ENCODE results near the gene LRRC51. TPM values are rescaled to one million over a fixed set of nuclear protein-coding genes. Genes with fewer than 3 reads are reported as not detected.
A peak's percentile ranks its signal among the peaks of the same experiment; 100 is the strongest.

LRRC51 gene
- total RNA-seq, 4 donors from 2014 or later, result 5.1 to 77.4 (median 6.7) TPM

- no peak for TF ChIP-seq POLR2A (IDR thresholded peaks at IDR 0.05)
- TF ChIP-seq EP300 (IDR thresholded peaks at IDR 0.05; ENCODE audit: low read depth), result no peak
- TF ChIP-seq POLR2AphosphoS5 (IDR thresholded peaks at IDR 0.05), result no peak
- TF ChIP-seq CTCF (IDR thresholded peaks at IDR 0.05), result no peak
- in situ Hi-C loops (cut with MboI; ENCODE audit: low pct_ligation_motif_present in 1 of 4, low pct_unique_long_range_greater_than_20kb in 1 of 4, low sequenced_read_pairs in 3 of 4), result no loop called here
- H3K4me3 ChIP-seq, result no peak overlapping the region
- intact Hi-C loops (cut with DNase I; ENCODE audit: low total_unique reads), result no loop called here
- no peak for DNase-seq
- no peaks in the 10 kb centered on the region for H3K9me3 ChIP-seq
- 86% methylated on average over 3 of the region's 3 CpGs; no CpG with 5 or more reads in 1 of the 2 donors for WGBS, 2 donors (ENCODE audit: low coverage in 1 of 2)
- peaks cover 0 to 10% (median 5%) of the 10 kb centered on the region in 4 donors for H3K4me1 ChIP-seq
- H3K27me3 ChIP-seq, result no peaks in the 10 kb centered on the region
- H3K36me3 ChIP-seq, result peaks cover 0 to 8% (median 0%) of the 10 kb centered on the region in 4 donors
- no peak overlapping the region for H3K27ac ChIP-seq
These were observed 31.7 kb upstream of the LRRC51 start for GRCh38 chr11:72048766-72049460.

GRCh38 chr11:72058416-72059034 is 22.1 kb upstream of the LRRC51 start:
- TF ChIP-seq EP300 (IDR thresholded peaks at IDR 0.05; ENCODE audit: low read depth) (no peak), POLR2AphosphoS5 (IDR thresholded peaks at IDR 0.05) (no peak), POLR2A (IDR thresholded peaks at IDR 0.05) (no peak), CTCF (IDR thresholded peaks at IDR 0.05) (no peak)
- Histone ChIP-seq H3K27me3 (no peaks in the 10 kb centered on the region), H3K4me1 (no peaks in the 10 kb centered on the region), H3K4me3 (no peak overlapping the region), H3K36me3 (no peaks in the 10 kb centered on the region), H3K27ac (no peak overlapping the region), H3K9me3 (no peaks in the 10 kb centered on the region)
- 79 to 80% methylated on average over 3 of the region's 3 CpGs for whole genome bisulfite sequencing, 2 donors (ENCODE audit: low coverage in 1 of 2)
- in situ Hi-C loops (cut with MboI; ENCODE audit: low pct_ligation_motif_present in 1 of 4, low pct_unique_long_range_greater_than_20kb in 1 of 4, low sequenced_read_pairs in 3 of 4), result no loop called here
- intact Hi-C loops (cut with DNase I; ENCODE audit: low total_unique reads), result no loop called here
- no peak for DNase-seq

- H3K4me1 ChIP-seq, result peaks cover 6 to 8% (median 7%) of the 10 kb centered on the region in 4 donors
- H3K4me3 ChIP-seq, result no peak overlapping the region
- no peaks in the 10 kb centered on the region for H3K27me3 ChIP-seq
- no peak for TF ChIP-seq POLR2A (IDR thresholded peaks at IDR 0.05)
- no peak for TF ChIP-seq CTCF (IDR thresholded peaks at IDR 0.05)
- intact Hi-C loops (cut with DNase I; ENCODE audit: low total_unique reads) (no loop called here), in situ Hi-C loops (cut with MboI; ENCODE audit: low pct_ligation_motif_present in 1 of 4, low pct_unique_long_range_greater_than_20kb in 1 of 4, low sequenced_read_pairs in 3 of 4) (no loop called here)
- no peaks in the 10 kb centered on the region for H3K36me3 ChIP-seq
- H3K27ac ChIP-seq, result no peak overlapping the region
- 91 to 94% methylated on average over 2 to 5 of the region's 5 CpGs for WGBS, 2 donors (ENCODE audit: low coverage in 1 of 2)
- H3K9me3 ChIP-seq, result no peaks in the 10 kb centered on the region
- no peak for DNase-seq
These were observed 18.8 kb upstream of the LRRC51 start for GRCh38 chr11:72061739-72062396.

- H3K36me3 ChIP-seq, result no peaks in the 10 kb centered on the region
- TF ChIP-seq POLR2AphosphoS5 (IDR thresholded peaks at IDR 0.05) (no peak), EP300 (IDR thresholded peaks at IDR 0.05; ENCODE audit: low read depth) (no peak), CTCF (IDR thresholded peaks at IDR 0.05) (no peak), POLR2A (IDR thresholded peaks at IDR 0.05) (no peak)
- no peak for DNase-seq
- peaks cover 30 to 52% (median 37%) of the 10 kb centered on the region in 4 donors for H3K4me1 ChIP-seq
- H3K27ac ChIP-seq, result peak overlapping the region; percentile 55 to 85 (median 72)
- intact Hi-C loops (cut with DNase I; ENCODE audit: low total_unique reads) (no loop called here), in situ Hi-C loops (cut with MboI; ENCODE audit: low pct_ligation_motif_present in 1 of 4, low pct_unique_long_range_greater_than_20kb in 1 of 4, low sequenced_read_pairs in 3 of 4) (no loop called here)
- H3K27me3 ChIP-seq, result no peaks in the 10 kb centered on the region
- no peaks in the 10 kb centered on the region for H3K9me3 ChIP-seq
- no peak overlapping the region for H3K4me3 ChIP-seq
These were observed 13.8 kb upstream of the LRRC51 start for GRCh38 chr11:72066855-72067254.

Measured in transverse colon (tissue), 4 donors.